Gastrocnemius medialis (tissue), 4 donors: ENCODE measurements around the gene HHLA2.

Experiments used
- CTCF ChIP-seq, 5 experiments: fragments of 450-650 bp in 3 of 5; fragments of 200-600 bp in 2 of 5; sonication (generic) in 2 of 5; IDR thresholded peaks in 4 of 5; conservative IDR thresholded peaks in 1 of 5; 1 replicate in 4 of 5; 2 replicates in 1 of 5; pipeline ENCODE4 v1.5.1; 2016 to 2019; ENCODE audit warnings: antibody characterized with exemption in 5 of 5, mild to moderate bottlenecking in 3 of 5, moderate library complexity in 3 of 5
- POLR2A ChIP-seq, 2 donors: fragments of 450-650 bp; IDR thresholded peaks; one replicate each; pipeline ENCODE4 v1.6.1; 2017; ENCODE audit warnings: antibody characterized with exemption in 2 of 2, mild to moderate bottlenecking in 2 of 2, moderate library complexity in 2 of 2

DNA sequence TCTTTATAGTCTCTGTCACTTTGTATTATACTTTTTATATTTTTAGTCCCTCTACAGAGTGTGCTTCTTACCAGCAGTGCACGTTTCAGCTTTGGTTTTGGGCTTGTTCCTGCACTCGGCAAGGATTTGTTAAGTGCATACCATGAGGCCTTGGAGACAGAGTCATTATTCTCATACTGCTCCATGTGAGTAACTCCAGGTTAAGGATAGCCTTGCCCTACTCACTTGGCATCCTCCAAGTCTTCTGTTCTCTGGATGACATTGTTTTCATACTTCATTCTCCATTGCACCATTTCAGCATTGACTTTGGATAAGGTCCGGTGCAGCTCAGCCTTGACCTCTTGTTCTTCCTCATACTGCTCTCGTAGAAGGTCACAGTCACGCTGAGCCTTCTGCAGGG lies 117.7 kb downstream of the HHLA2 start:
- TF ChIP-seq POLR2A (IDR thresholded peaks at IDR 0.05) (no peak), CTCF (IDR thresholded peaks at IDR 0.05 in 4 of 5, conservative IDR thresholded peaks at IDR 0.05 in 1 of 5) (no peak)
